ENCODE measurements around the gene SLC35F3. TPM values are rescaled to one million over a fixed set of nuclear protein-coding genes. Genes with fewer than 3 reads are reported as not detected.

SLC35F3 gene
- total RNA-seq, 5 donors from 2014 or later (not counting 1 experiment from before 2014, with no cell fraction given), result 0.19 to 4.6 (median 1.3) TPM; not detected in 1

GRCh38 chr1:234083460-234083859 is 179.0 kb downstream of the SLC35F3 start:
- H3K27ac Mint-ChIP-seq, result no peak overlapping the region
- H3K36me3 ChIP-seq (ENCODE audit: control insufficient read depth in 2 of 2, extremely low read depth in 1 of 2, insufficient read depth in 1 of 2, low read length in 1 of 2), result no peaks in the 10 kb centered on the region
- no peak overlapping the region for H3K4me3 Mint-ChIP-seq
- no peaks in the 10 kb centered on the region for H3K4me1 Mint-ChIP-seq
- H3K9me3 Mint-ChIP-seq, result no peaks in the 10 kb centered on the region
- no peak overlapping the region for H3K27ac ChIP-seq (ENCODE audit: low read length)
- H3K9me3 ChIP-seq, result no peaks in the 10 kb centered on the region
- ATAC-seq (replicated peaks in 1 of 4) (no peak), DNase-seq (no peak)
- H3K36me3 Mint-ChIP-seq, result no peaks in the 10 kb centered on the region
- POLR2A ChIA-PET, result no interaction called here
- CTCF ChIA-PET, result interaction anchor here in 1 of 2 donors (0.7 kb wide), 1 partner anchor 44 kb away, joined by 5 read pairs; no protein-coding TSS in a partner anchor
- no peak overlapping the region for H3K4me3 ChIP-seq (ENCODE audit: control insufficient read depth in 1 of 2, extremely low read depth in 1 of 2, low read length in 1 of 2)
- H3K27me3 Mint-ChIP-seq, result peaks cover 19 to 28% of the 10 kb centered on the region in 2 donors
- WGBS (ENCODE audit: insufficient coverage), result 57% methylated on average over 2 of the region's 2 CpGs
- H3K4me1 ChIP-seq (ENCODE audit: control insufficient read depth in 1 of 2, extremely low read depth in 1 of 2, insufficient read depth in 2 of 2, low read length in 2 of 2), result no peaks in the 10 kb centered on the region
- no peaks in the 10 kb centered on the region for H3K27me3 ChIP-seq (replicated peaks in 1 of 2; ENCODE audit: control insufficient read depth in 2 of 2, extremely low read depth in 1 of 2, insufficient read depth in 2 of 2, low read length in 1 of 2)

DNA sequence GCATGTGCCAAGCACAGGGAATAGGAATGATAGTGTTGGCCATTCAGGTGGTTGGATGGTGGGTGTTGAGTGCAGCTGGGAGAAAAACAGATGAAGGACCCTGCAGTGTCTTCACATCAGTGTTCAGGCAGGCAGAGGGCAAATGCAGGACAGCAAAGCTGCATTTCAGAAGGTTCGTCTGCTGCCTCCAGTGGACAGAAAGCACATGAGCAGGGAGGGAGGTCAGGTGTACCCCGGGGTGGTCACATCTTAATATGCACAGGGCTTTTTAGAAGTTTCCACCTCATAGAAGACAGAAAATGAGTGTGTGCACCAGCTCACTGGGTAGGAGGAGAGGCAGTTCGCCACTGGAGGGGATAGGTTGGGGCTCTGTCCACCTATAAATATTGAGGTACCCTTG is 184.9 kb downstream of the SLC35F3 start:
- H3K9me3 Mint-ChIP-seq, result peaks cover 0 to 2% (median 0%) of the 10 kb centered on the region in 3 donors
- POLR2A ChIA-PET, result no interaction called here
- no peaks in the 10 kb centered on the region for H3K9me3 ChIP-seq
- H3K4me3 Mint-ChIP-seq, result no peak overlapping the region
- H3K27ac ChIP-seq (ENCODE audit: low read length), result no peak overlapping the region
- no peaks in the 10 kb centered on the region for H3K4me1 Mint-ChIP-seq
- CTCF ChIA-PET, result no interaction called here
- H3K4me3 ChIP-seq (ENCODE audit: control insufficient read depth in 1 of 2, extremely low read depth in 1 of 2, low read length in 1 of 2), result no peak overlapping the region
- H3K27me3 ChIP-seq (replicated peaks in 1 of 2; ENCODE audit: control insufficient read depth in 2 of 2, extremely low read depth in 1 of 2, insufficient read depth in 2 of 2, low read length in 1 of 2), result no peaks in the 10 kb centered on the region
- H3K36me3 ChIP-seq (ENCODE audit: control insufficient read depth in 2 of 2, extremely low read depth in 1 of 2, insufficient read depth in 1 of 2, low read length in 1 of 2), result no peaks in the 10 kb centered on the region
- H3K27me3 Mint-ChIP-seq, result peaks cover 19 to 42% of the 10 kb centered on the region in 2 donors
- H3K36me3 Mint-ChIP-seq, result no peaks in the 10 kb centered on the region
- H3K4me1 ChIP-seq (ENCODE audit: control insufficient read depth in 1 of 2, extremely low read depth in 1 of 2, insufficient read depth in 2 of 2, low read length in 2 of 2), result no peaks in the 10 kb centered on the region
- no peak for ATAC-seq (replicated peaks in 1 of 4)
- H3K27ac Mint-ChIP-seq, result no peak overlapping the region
- no peak for DNase-seq
- 50% methylated on average over 1 of the region's 3 CpGs for WGBS (ENCODE audit: insufficient coverage)

- no peaks in the 10 kb centered on the region for H3K36me3 Mint-ChIP-seq
- ATAC-seq (replicated peaks in 1 of 4), result no peak
- no peak overlapping the region for H3K27ac Mint-ChIP-seq
- Histone ChIP-seq H3K27ac (ENCODE audit: low read length) (no peak overlapping the region), H3K4me1 (ENCODE audit: control insufficient read depth in 1 of 2, extremely low read depth in 1 of 2, insufficient read depth in 2 of 2, low read length in 2 of 2) (no peaks in the 10 kb centered on the region), H3K27me3 (replicated peaks in 1 of 2; ENCODE audit: control insufficient read depth in 2 of 2, extremely low read depth in 1 of 2, insufficient read depth in 2 of 2, low read length in 1 of 2) (no peaks in the 10 kb centered on the region), H3K9me3 (no peaks in the 10 kb centered on the region), H3K36me3 (ENCODE audit: control insufficient read depth in 2 of 2, extremely low read depth in 1 of 2, insufficient read depth in 1 of 2, low read length in 1 of 2) (no peaks in the 10 kb centered on the region), H3K4me3 (ENCODE audit: control insufficient read depth in 1 of 2, extremely low read depth in 1 of 2, low read length in 1 of 2) (no peak overlapping the region)
- peaks cover 0 to 2% (median 0%) of the 10 kb centered on the region in 3 donors for H3K9me3 Mint-ChIP-seq
- no peaks in the 10 kb centered on the region for H3K4me1 Mint-ChIP-seq
- CTCF ChIA-PET, result no interaction called here
- no peak overlapping the region for H3K4me3 Mint-ChIP-seq
- DNase-seq, result no peak
- peaks cover 19 to 43% of the 10 kb centered on the region in 2 donors for H3K27me3 Mint-ChIP-seq
- WGBS (ENCODE audit: insufficient coverage), result 90% methylated on average over 7 of the region's 8 CpGs
- POLR2A ChIA-PET, result no interaction called here
Observed at GRCh38 chr1:234090212-234091064, 186.0 kb downstream of the SLC35F3 start.

- H3K27ac Mint-ChIP-seq, result no peak overlapping the region
- ChIA-PET CTCF (no interaction called here), POLR2A (no interaction called here)
- H3K4me3 Mint-ChIP-seq, result no peak overlapping the region
- no peak for ATAC-seq (replicated peaks in 1 of 4)
- Histone ChIP-seq H3K36me3 (ENCODE audit: control insufficient read depth in 2 of 2, extremely low read depth in 1 of 2, insufficient read depth in 1 of 2, low read length in 1 of 2) (no peaks in the 10 kb centered on the region), H3K27ac (ENCODE audit: low read length) (no peak overlapping the region), H3K27me3 (replicated peaks in 1 of 2; ENCODE audit: control insufficient read depth in 2 of 2, extremely low read depth in 1 of 2, insufficient read depth in 2 of 2, low read length in 1 of 2) (no peaks in the 10 kb centered on the region), H3K4me3 (ENCODE audit: control insufficient read depth in 1 of 2, extremely low read depth in 1 of 2, low read length in 1 of 2) (no peak overlapping the region), H3K4me1 (ENCODE audit: control insufficient read depth in 1 of 2, extremely low read depth in 1 of 2, insufficient read depth in 2 of 2, low read length in 2 of 2) (no peaks in the 10 kb centered on the region), H3K9me3 (no peaks in the 10 kb centered on the region)
- H3K36me3 Mint-ChIP-seq, result no peaks in the 10 kb centered on the region
- peaks cover 0 to 2% (median 0%) of the 10 kb centered on the region in 3 donors for H3K9me3 Mint-ChIP-seq
- no CpG with 5 or more reads among the region's 2 CpGs for WGBS (ENCODE audit: insufficient coverage)
- peaks cover 14 to 38% of the 10 kb centered on the region in 2 donors for H3K27me3 Mint-ChIP-seq
- no peaks in the 10 kb centered on the region for H3K4me1 Mint-ChIP-seq
- DNase-seq, result no peak
Observed at GRCh38 chr1:234091065-234091401, 186.6 kb downstream of the SLC35F3 start.

DNA sequence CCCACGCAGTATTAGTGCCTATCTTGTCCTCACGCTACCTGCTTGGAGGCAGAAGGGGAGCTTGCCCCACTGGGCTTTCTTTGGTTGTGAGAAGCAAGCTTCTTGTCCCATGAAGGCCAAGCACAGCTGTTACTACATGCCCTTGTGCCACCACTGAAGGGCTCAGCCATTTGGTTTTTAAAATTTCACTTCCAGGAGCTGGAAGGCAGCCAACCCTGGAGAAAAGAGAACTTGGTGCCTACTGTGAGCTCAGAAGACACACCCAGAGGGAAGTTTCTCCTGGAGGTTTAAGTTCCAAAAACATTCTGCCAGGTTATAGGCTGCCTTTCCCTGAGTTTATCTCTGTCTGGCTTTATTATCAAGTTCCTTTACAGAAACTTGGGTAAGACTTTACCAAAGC is 187.4 kb downstream of the SLC35F3 start:
- CTCF ChIA-PET, result no interaction called here

GRCh38 chr1:234093107-234093506 is 188.6 kb downstream of the SLC35F3 start:
- no peak overlapping the region for H3K27ac Mint-ChIP-seq
- peaks cover 0 to 2% (median 0%) of the 10 kb centered on the region in 3 donors for H3K9me3 Mint-ChIP-seq
- no peaks in the 10 kb centered on the region for H3K4me1 Mint-ChIP-seq
- 100% methylated on average over 1 of the region's 1 CpG for WGBS (ENCODE audit: insufficient coverage)
- no peaks in the 10 kb centered on the region for H3K36me3 Mint-ChIP-seq
- DNase-seq (no peak), ATAC-seq (replicated peaks in 1 of 4) (no peak)
- ChIA-PET POLR2A (no interaction called here), CTCF (no interaction called here)
- Histone ChIP-seq H3K4me3 (ENCODE audit: control insufficient read depth in 1 of 2, extremely low read depth in 1 of 2, low read length in 1 of 2) (no peak overlapping the region), H3K4me1 (ENCODE audit: control insufficient read depth in 1 of 2, extremely low read depth in 1 of 2, insufficient read depth in 2 of 2, low read length in 2 of 2) (no peaks in the 10 kb centered on the region), H3K9me3 (no peaks in the 10 kb centered on the region), H3K27me3 (replicated peaks in 1 of 2; ENCODE audit: control insufficient read depth in 2 of 2, extremely low read depth in 1 of 2, insufficient read depth in 2 of 2, low read length in 1 of 2) (no peaks in the 10 kb centered on the region), H3K27ac (ENCODE audit: low read length) (no peak overlapping the region), H3K36me3 (ENCODE audit: control insufficient read depth in 2 of 2, extremely low read depth in 1 of 2, insufficient read depth in 1 of 2, low read length in 1 of 2) (no peaks in the 10 kb centered on the region)
- peaks cover 9 to 25% of the 10 kb centered on the region in 2 donors for H3K27me3 Mint-ChIP-seq
- H3K4me3 Mint-ChIP-seq, result no peak overlapping the region

More for the DNA sequence above, 187.4 kb downstream of the SLC35F3 start:
- Mint-ChIP-seq H3K4me1 (no peaks in the 10 kb centered on the region), H3K9me3 (peaks cover 0 to 2% (median 0%) of the 10 kb centered on the region in 3 donors), H3K4me3 (no peak overlapping the region), H3K27me3 (peaks cover 12 to 36% of the 10 kb centered on the region in 2 donors), H3K27ac (no peak overlapping the region), H3K36me3 (no peaks in the 10 kb centered on the region)
- POLR2A ChIA-PET, result no interaction called here
- no peaks in the 10 kb centered on the region for H3K36me3 ChIP-seq (ENCODE audit: control insufficient read depth in 2 of 2, extremely low read depth in 1 of 2, insufficient read depth in 1 of 2, low read length in 1 of 2)
- ATAC-seq (replicated peaks in 1 of 4), result no peak
- DNase-seq, result no peak
- H3K4me1 ChIP-seq (ENCODE audit: control insufficient read depth in 1 of 2, extremely low read depth in 1 of 2, insufficient read depth in 2 of 2, low read length in 2 of 2), result no peaks in the 10 kb centered on the region
- WGBS (ENCODE audit: insufficient coverage), result 90% methylated on average over 2 of the region's 2 CpGs
- no peaks in the 10 kb centered on the region for H3K27me3 ChIP-seq (replicated peaks in 1 of 2; ENCODE audit: control insufficient read depth in 2 of 2, extremely low read depth in 1 of 2, insufficient read depth in 2 of 2, low read length in 1 of 2)
- no peak overlapping the region for H3K27ac ChIP-seq (ENCODE audit: low read length)
- H3K9me3 ChIP-seq, result no peaks in the 10 kb centered on the region
- no peak overlapping the region for H3K4me3 ChIP-seq (ENCODE audit: control insufficient read depth in 1 of 2, extremely low read depth in 1 of 2, low read length in 1 of 2)
